Measurements from ENCODE around the gene BAMBI.

Gene BAMBI

DNA sequence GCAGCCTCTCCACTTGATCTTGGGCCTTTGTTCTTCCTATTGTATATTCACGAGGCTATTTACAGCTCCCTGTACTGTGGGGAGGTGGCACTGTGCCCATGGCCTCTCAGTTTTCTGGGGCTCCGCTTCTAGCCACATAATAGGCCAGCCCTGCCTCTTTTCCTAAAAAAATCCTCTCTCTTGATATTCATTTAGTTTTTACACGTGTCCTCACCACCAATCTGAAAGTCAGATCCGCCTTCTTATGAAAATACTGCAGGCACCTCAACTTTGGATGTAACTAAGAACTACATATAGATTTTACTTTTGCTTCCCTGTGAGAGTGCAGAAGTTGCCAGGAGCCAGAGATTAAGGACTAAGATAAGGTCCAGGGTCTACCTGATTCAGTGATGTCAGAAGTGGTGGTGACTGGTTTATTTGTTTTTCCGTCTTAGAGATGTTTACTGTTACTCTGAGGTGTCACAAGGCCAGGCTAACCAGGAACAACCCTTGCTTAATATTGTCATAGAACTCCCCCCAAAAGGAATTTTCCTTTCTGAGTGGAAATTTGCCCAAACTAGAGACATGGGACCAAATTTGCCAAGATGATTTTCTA, 7.8 kb downstream of the BAMBI start:
- TF ChIP-seq CTCF (IDR thresholded peaks at IDR 0.05; ENCODE audit: low read depth, low read length), result no peak
- no peak overlapping the region for H3K4me3 ChIP-seq (ENCODE audit: low read depth, low read length)
- no peak for DNase-seq

DNA sequence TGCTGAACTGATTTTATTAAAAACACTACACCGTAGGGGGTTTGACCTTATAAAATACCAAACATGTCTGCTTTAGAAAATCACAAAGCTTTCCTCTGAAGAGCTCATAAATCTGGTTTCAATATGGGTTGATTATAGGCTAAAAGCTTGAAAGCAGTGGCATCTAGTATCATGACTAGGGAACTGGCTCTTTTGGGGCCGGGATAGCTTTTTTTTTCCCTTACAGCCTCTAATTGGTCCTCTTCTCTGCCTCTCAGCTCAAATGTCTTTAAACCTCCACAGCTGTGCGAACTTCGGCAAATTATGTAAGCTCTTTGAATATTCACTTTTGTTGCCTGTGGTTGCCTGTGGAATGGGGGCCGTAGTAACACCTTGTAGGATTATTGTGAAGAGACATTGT, 8.4 kb downstream of the BAMBI start:
- Histone ChIP-seq H3K9me3 (ENCODE audit: severe bottlenecking) (no peaks in the 10 kb centered on the region), H3K27ac (no peak overlapping the region), H3K36me3 (no peaks in the 10 kb centered on the region), H3K4me3 (ENCODE audit: low read depth, low read length) (no peak overlapping the region), H3K27me3 (ENCODE audit: insufficient read depth, low read depth, severe bottlenecking) (no peaks in the 10 kb centered on the region)
- no peak for DNase-seq
- no peak for TF ChIP-seq CTCF (IDR thresholded peaks at IDR 0.05; ENCODE audit: low read depth, low read length)

More for the DNA sequence above, 7.8 kb downstream of the BAMBI start:
- H3K9me3 ChIP-seq (ENCODE audit: severe bottlenecking), result no peaks in the 10 kb centered on the region
- no peaks in the 10 kb centered on the region for H3K27me3 ChIP-seq (ENCODE audit: insufficient read depth, low read depth, severe bottlenecking)
- no peaks in the 10 kb centered on the region for H3K36me3 ChIP-seq
- no peak overlapping the region for H3K27ac ChIP-seq

GRCh38 chr10:28686835-28687682, 9.7 kb downstream of the BAMBI start:
- H3K27me3 ChIP-seq (ENCODE audit: insufficient read depth, low read depth, severe bottlenecking), result no peaks in the 10 kb centered on the region
- H3K36me3 ChIP-seq, result no peaks in the 10 kb centered on the region
- H3K9me3 ChIP-seq (ENCODE audit: severe bottlenecking), result no peaks in the 10 kb centered on the region
- TF ChIP-seq CTCF (IDR thresholded peaks at IDR 0.05; ENCODE audit: low read depth, low read length), result no peak
- H3K27ac ChIP-seq, result no peak overlapping the region
- no peak for DNase-seq
- no peak overlapping the region for H3K4me3 ChIP-seq (ENCODE audit: low read depth, low read length)

DNA sequence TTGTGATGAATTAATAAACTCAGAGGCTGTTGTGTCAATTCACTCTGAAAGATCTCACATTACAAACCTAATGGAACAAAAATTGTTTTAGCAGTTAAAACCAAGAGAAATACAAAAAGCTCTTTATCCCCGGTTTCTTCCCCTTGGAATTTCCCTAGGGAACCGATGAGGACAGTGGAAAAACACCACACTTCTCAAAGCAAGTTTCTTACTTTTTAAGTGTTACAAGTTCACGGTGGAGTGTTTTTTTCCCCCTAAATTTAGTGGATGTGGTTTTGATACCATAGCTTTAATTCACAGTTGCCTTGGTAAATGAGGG, 10.3 kb downstream of the BAMBI start:
- no peak overlapping the region for H3K27ac ChIP-seq
- H3K27me3 ChIP-seq (ENCODE audit: insufficient read depth, low read depth, severe bottlenecking), result no peaks in the 10 kb centered on the region

DNA sequence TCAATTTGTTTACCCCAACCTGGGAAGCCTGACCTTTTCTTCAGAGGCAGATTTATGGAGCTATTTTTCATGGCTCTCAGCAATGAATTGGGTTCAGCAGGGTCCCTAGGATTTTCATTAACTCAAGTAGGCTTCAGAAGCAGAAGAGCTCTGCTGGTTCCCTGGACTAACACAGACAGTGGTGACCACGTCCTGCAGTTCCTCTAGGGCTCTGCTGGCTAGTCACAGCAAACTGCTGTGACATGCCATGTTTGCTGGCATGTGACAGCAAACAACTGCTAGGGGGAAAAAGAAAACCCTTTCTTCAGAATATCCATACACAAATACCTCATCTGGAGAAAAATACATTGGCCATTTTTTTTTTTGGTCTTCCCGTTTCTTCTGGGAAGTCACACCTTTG, 13.2 kb downstream of the BAMBI start:
- no peaks in the 10 kb centered on the region for H3K27me3 ChIP-seq (ENCODE audit: insufficient read depth, low read depth, severe bottlenecking)
- no peak for TF ChIP-seq CTCF (IDR thresholded peaks at IDR 0.05; ENCODE audit: low read depth, low read length)
- no peaks in the 10 kb centered on the region for H3K36me3 ChIP-seq
- H3K4me3 ChIP-seq (ENCODE audit: low read depth, low read length), result no peak overlapping the region
- no peak overlapping the region for H3K27ac ChIP-seq
- no peaks in the 10 kb centered on the region for H3K9me3 ChIP-seq (ENCODE audit: severe bottlenecking)
- no peak for DNase-seq

More for the DNA sequence above, 10.3 kb downstream of the BAMBI start:
- no peak overlapping the region for H3K4me3 ChIP-seq (ENCODE audit: low read depth, low read length)
- H3K36me3 ChIP-seq, result no peaks in the 10 kb centered on the region
- H3K9me3 ChIP-seq (ENCODE audit: severe bottlenecking), result no peaks in the 10 kb centered on the region
- no peak for TF ChIP-seq CTCF (IDR thresholded peaks at IDR 0.05; ENCODE audit: low read depth, low read length)
- DNase-seq, result no peak
